ENCODE measurements around the gene ZBTB42. TPM values are rescaled to one million over a fixed set of nuclear protein-coding genes. Genes with fewer than 3 reads are reported as not detected.

Gene ZBTB42
- total RNA-seq, 1 experiment from 2014 or later: 6.4 TPM

- ATAC-seq (no peak), DNase-seq (ENCODE audit: low spot score) (no peak)
- TF ChIP-seq SMAD4 (CRISPR knock-in tag; IDR thresholded peaks at IDR 0.05): peak; percentile 4; the same call in 1 of the 2 replicates
- TF ChIP-seq FOXP4 (CRISPR knock-in tag; IDR thresholded peaks at IDR 0.05): no peak
- TF ChIP-seq ARID4B (CRISPR knock-in tag; IDR thresholded peaks at IDR 0.05; ENCODE audit: borderline replicate concordance): 0 out of 2 replicates have a peak, but pooled peaks have one; percentile 43
- TF ChIP-seq ZNF423 (CRISPR knock-in tag; IDR thresholded peaks at IDR 0.05): no peak
- no peak for TF ChIP-seq ZNF396 (CRISPR knock-in tag; IDR thresholded peaks at IDR 0.05; ENCODE audit: borderline replicate concordance)
- TF ChIP-seq ATF1 (CRISPR knock-in tag; IDR thresholded peaks at IDR 0.05): no peak
- no peak for TF ChIP-seq ATF2 (CRISPR knock-in tag; IDR thresholded peaks at IDR 0.05; ENCODE audit: borderline replicate concordance, low read depth)
- no peak for TF ChIP-seq KAT7 (CRISPR knock-in tag; IDR thresholded peaks at IDR 0.05; ENCODE audit: borderline replicate concordance)
- no peak for TF ChIP-seq TCF7 (CRISPR knock-in tag; IDR thresholded peaks at IDR 0.05; ENCODE audit: low read depth)
- CTCF ChIA-PET: interaction anchor here (0.6 to 3.0 kb wide), 8 partner anchors 19 to 166 kb away, joined by 3 to 18 read pairs (median 5); partner anchors contain the start of gene CEP170B
- Mint-ChIP-seq H3K9me3 (peaks cover 6% of the 10 kb centered on the region), H3K4me1 (peaks cover 24% of the 10 kb centered on the region), H3K36me3 (no peaks in the 10 kb centered on the region), H3K27ac (no peak overlapping the region), H3K27me3 (ENCODE audit: low read depth) (peaks cover 55% of the 10 kb centered on the region), H3K4me3 (peak overlapping the region; percentile 83)
- POLR2A ChIA-PET: interaction anchor here (0.8 to 1.2 kb wide), 3 partner anchors 33 to 123 kb away, joined by 3 to 4 read pairs (median 3); partner anchors contain the start of gene SIVA1
These were observed 856 bp downstream of the ZBTB42 start for GRCh38 chr14:104801520-104802393.

GRCh38 chr14:104802394-104803184, 1.7 kb downstream of the ZBTB42 start:
- H3K4me3 Mint-ChIP-seq: peak overlapping the region; percentile 47
- DNase-seq (ENCODE audit: low spot score): no peak
- peaks cover 51% of the 10 kb centered on the region for H3K27me3 Mint-ChIP-seq (ENCODE audit: low read depth)
- no peak for ATAC-seq
- no peaks in the 10 kb centered on the region for H3K36me3 Mint-ChIP-seq
- H3K27ac Mint-ChIP-seq: no peak overlapping the region
- ChIA-PET POLR2A (no interaction called here), CTCF (interaction anchor here (0.6 to 3.0 kb wide), 3 partner anchors 23 to 34 kb away, joined by 3 to 18 read pairs (median 15); no protein-coding TSS in a partner anchor)
- H3K9me3 Mint-ChIP-seq: peaks cover 11% of the 10 kb centered on the region
- no peak for TF ChIP-seq MXD4 (CRISPR knock-in tag; IDR thresholded peaks at IDR 0.05; ENCODE audit: borderline replicate concordance)
- H3K4me1 Mint-ChIP-seq: peaks cover 16% of the 10 kb centered on the region

All from WTC11 (cell line).